GM19455 (cell line): ENCODE data around the gene KDSR.
"Not testable (repeated sequence)": the region's sequence is repeated elsewhere in the genome, so short reads cannot be mapped to it uniquely, and the experiment has no call there.

Experiments
- ATAC-seq: cut with Tn5 transposase; IDR thresholded peaks from one replicate; pipeline ENCODE4 v1.9.1; 2021; ENCODE audit not compliant: unreplicated experiment

KDSR gene

GRCh38 chr18:63366213-63367052 is 573 bp downstream of the KDSR start:
- ATAC-seq: peak; percentile 37

GRCh38 chr18:63365876-63366212 is 1.2 kb downstream of the KDSR start:
- ATAC-seq: no peak

- no peak for ATAC-seq
Measured at GRCh38 chr18:63363951-63364350, 3.1 kb downstream of the KDSR start.

- ATAC-seq: not testable (repeated sequence)
Measured at GRCh38 chr18:63363420-63363819, 3.6 kb downstream of the KDSR start.

- ATAC-seq: no peak
Measured at GRCh38 chr18:63356272-63356896, 10.6 kb downstream of the KDSR start.

- no peak for ATAC-seq
Measured at GRCh38 chr18:63350230-63350629, 16.8 kb downstream of the KDSR start.

- ATAC-seq: no peak
Measured at GRCh38 chr18:63348508-63349136, 18.4 kb downstream of the KDSR start.

GRCh38 chr18:63346480-63347183 is 20.4 kb downstream of the KDSR start:
- ATAC-seq: no peak

- ATAC-seq: no peak
Measured at GRCh38 chr18:63346031-63346430, 21.0 kb downstream of the KDSR start.

GRCh38 chr18:63344918-63345317 is 22.1 kb downstream of the KDSR start:
- no peak for ATAC-seq

GRCh38 chr18:63344263-63344662 is 22.7 kb downstream of the KDSR start:
- ATAC-seq: no peak

GRCh38 chr18:63342206-63342605 is 24.8 kb downstream of the KDSR start:
- no peak for ATAC-seq

GRCh38 chr18:63339920-63340484 is 27.0 kb downstream of the KDSR start:
- ATAC-seq: no peak

- ATAC-seq: no peak
Measured at GRCh38 chr18:63336366-63337099, 30.5 kb downstream of the KDSR start.

- no peak for ATAC-seq
Measured at GRCh38 chr18:63331105-63331504, 35.9 kb downstream of the KDSR start.

- no peak for ATAC-seq
Measured at GRCh38 chr18:63329431-63330145, 37.4 kb downstream of the KDSR start.

GRCh38 chr18:63326011-63326410 is 41.0 kb downstream of the KDSR start:
- no peak for ATAC-seq

- no peak for ATAC-seq
Measured at GRCh38 chr18:63325086-63325686, 41.8 kb downstream of the KDSR start.

- no peak for ATAC-seq
Measured at GRCh38 chr18:63322908-63323634, 43.9 kb downstream of the KDSR start.
